Measurements from ENCODE around the gene HAP1.

DNA sequence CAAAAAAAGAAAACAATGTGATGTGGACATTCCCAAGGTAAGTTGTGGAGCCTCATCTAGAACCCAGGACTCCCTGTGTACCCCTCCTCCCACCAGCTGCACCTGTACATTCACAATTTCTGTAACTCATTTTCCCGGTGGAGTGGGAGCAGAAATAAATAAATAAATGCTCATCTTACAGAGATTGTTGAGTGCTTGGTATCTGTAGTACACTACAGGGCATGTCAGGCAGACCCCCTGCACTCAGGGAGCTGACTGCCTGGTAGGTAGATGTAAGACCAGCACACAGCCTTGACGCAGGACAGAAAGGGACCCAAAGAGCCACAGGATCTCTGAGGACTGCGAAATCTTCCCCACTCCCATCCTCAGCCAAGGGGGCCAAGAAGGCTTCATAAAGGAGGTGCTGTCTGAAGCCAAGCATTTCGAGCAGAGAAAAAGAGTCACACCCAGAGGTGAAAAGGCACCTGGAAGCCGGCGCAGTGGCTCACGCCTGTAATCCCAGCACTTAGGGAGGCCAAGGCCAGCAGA, 39.2 kb downstream of the HAP1 start:
- no peak for TF ChIP-seq POLR2A (IDR thresholded peaks at IDR 0.05)
- TF ChIP-seq, protein P1, sequence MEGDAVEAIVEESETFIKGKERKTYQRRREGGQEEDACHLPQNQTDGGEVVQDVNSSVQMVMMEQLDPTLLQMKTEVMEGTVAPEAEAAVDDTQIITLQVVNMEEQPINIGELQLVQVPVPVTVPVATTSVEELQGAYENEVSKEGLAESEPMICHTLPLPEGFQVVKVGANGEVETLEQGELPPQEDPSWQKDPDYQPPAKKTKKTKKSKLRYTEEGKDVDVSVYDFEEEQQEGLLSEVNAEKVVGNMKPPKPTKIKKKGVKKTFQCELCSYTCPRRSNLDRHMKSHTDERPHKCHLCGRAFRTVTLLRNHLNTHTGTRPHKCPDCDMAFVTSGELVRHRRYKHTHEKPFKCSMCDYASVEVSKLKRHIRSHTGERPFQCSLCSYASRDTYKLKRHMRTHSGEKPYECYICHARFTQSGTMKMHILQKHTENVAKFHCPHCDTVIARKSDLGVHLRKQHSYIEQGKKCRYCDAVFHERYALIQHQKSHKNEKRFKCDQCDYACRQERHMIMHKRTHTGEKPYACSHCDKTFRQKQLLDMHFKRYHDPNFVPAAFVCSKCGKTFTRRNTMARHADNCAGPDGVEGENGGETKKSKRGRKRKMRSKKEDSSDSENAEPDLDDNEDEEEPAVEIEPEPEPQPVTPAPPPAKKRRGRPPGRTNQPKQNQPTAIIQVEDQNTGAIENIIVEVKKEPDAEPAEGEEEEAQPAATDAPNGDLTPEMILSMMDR (IDR thresholded peaks at IDR 0.05), result no peak
- TF ChIP-seq POLR2AphosphoS5 (IDR thresholded peaks at IDR 0.05; ENCODE audit: insufficient read depth in 1 of 2, low read depth in 1 of 2), result no peak
